Fibroblast of lung (primary cell): Measurements from ENCODE around the gene SOX21.

Experiments
- CTCF ChIP-seq, 2 donors: IDR thresholded peaks in 1 of 2; conservative IDR thresholded peaks in 1 of 2; 1 replicate in 1 of 2; 2 replicates in 1 of 2; pipeline ENCODE4 v1.5.1; 2011 to 2012; ENCODE audit warnings: low read length in 2 of 2, control low read depth in 1 of 2, inconsistent platforms in 1 of 2, low read depth in 1 of 2, mild to moderate bottlenecking in 1 of 2
- EZH2 ChIP-seq: IDR thresholded peaks from 2 replicates; pipeline ENCODE4 v1.5.1; 2012; ENCODE audit warnings: low read length, control low read depth, mild to moderate bottlenecking; ENCODE audit errors: missing control alignments

- TF ChIP-seq CTCF (conservative IDR thresholded peaks at IDR 0.05 in 1 of 2, IDR thresholded peaks at IDR 0.05 in 1 of 2; ENCODE audit: low read depth in 1 of 2, low read length in 2 of 2) (no peak), EZH2 (no peak)
Observed at GRCh38 chr13:94739235-94739634, 26.9 kb upstream of the SOX21 start.
